Measurements from ENCODE around the gene MALL. TPM values are rescaled to one million over a fixed set of nuclear protein-coding genes. Genes with fewer than 3 reads are reported as not detected.

The MALL gene
- total and polyA plus RNA-seq, 2 of the 8 experiments (the other 6 are each of a cell fraction or from before 2014, with no cell fraction given): 3.9 to 8.0 TPM

- no peak overlapping the region for H3K14ac ChIP-seq (ENCODE audit: insufficient read length)
- no peak overlapping the region; the same call in 1 of the 2 replicates for H3K18ac ChIP-seq (ENCODE audit: extremely low read depth, low read length)
- no peak overlapping the region for H2AK5ac ChIP-seq (ENCODE audit: low read depth, low read length)
- H3K9ac ChIP-seq (replicated peaks in 1 of 4; ENCODE audit: extremely low read depth in 1 of 4, low read depth in 3 of 4, low read length in 3 of 4): no peak overlapping the region
- CTCF ChIA-PET (ENCODE audit: partially characterized antibody): no interaction called here
- H3K4me1 ChIP-seq (replicated peaks in 1 of 4; ENCODE audit: control insufficient read depth in 3 of 4, insufficient read depth in 4 of 4, low read length in 3 of 4): no peaks in the 10 kb centered on the region; a peak in 2 of 7 replicates
- no peaks in the 10 kb centered on the region for H3K79me2 ChIP-seq (ENCODE audit: control insufficient read depth in 1 of 2, insufficient read depth in 2 of 2, low read length in 2 of 2)
- H3K4me2 ChIP-seq (ENCODE audit: insufficient read depth in 1 of 2, low read depth in 2 of 2, low read length in 2 of 2): no peak overlapping the region
- no peaks in the 10 kb centered on the region for H3K27me3 ChIP-seq (replicated peaks in 1 of 4; ENCODE audit: control insufficient read depth in 3 of 4, extremely low read depth in 1 of 4, insufficient read depth in 3 of 4, low read length in 3 of 4)
- no peak overlapping the region for H3K4ac ChIP-seq (replicated peaks; ENCODE audit: insufficient read length, low read depth, low read length)
- H2BK15ac ChIP-seq (ENCODE audit: low read length): no peak overlapping the region
- H3K79me1 ChIP-seq (ENCODE audit: low read depth, low read length): no peaks in the 10 kb centered on the region
- no peak overlapping the region for H2BK120ac ChIP-seq (replicated peaks; ENCODE audit: low read depth, low read length)
- FAIRE-seq (no peak), DNase-seq (ENCODE audit: low read depth in 1 of 2, low spot score in 2 of 2) (peak in 1 of 2 experiments; percentile 27)
- no peak overlapping the region for H4K91ac ChIP-seq (replicated peaks; ENCODE audit: insufficient read length, low read length)
- POLR2A ChIA-PET (ENCODE audit: partially characterized antibody): no interaction called here
- H4K20me1 ChIP-seq (replicated peaks in 1 of 2; ENCODE audit: control insufficient read depth in 1 of 2, insufficient read depth in 2 of 2, low read length in 2 of 2): no peaks in the 10 kb centered on the region
- H3K23me2 ChIP-seq (ENCODE audit: low read depth, low read length): no peaks in the 10 kb centered on the region
- no peak overlapping the region for H4K8ac ChIP-seq (ENCODE audit: extremely low read depth, insufficient read depth, low read length)
- no peak overlapping the region for H3K56ac ChIP-seq (replicated peaks; ENCODE audit: insufficient read length, low read depth, low read length)
- H3K23ac ChIP-seq (ENCODE audit: insufficient read length): no peak overlapping the region
- H2BK5ac ChIP-seq (ENCODE audit: low read depth, low read length): no peak overlapping the region
- no peak overlapping the region for H3K4me3 ChIP-seq (ENCODE audit: extremely low read depth in 1 of 4, insufficient read depth in 2 of 4, low read depth in 3 of 4, low read length in 4 of 4)
- H2AFZ ChIP-seq (ENCODE audit: low read length): peak overlapping the region; percentile 59; the same call in 1 of the 2 replicates
- no peak overlapping the region for H4K5ac ChIP-seq (ENCODE audit: insufficient read length, low read depth, low read length)
- no peak overlapping the region for H3K27ac ChIP-seq (ENCODE audit: low read depth, low read length)
- H3K9me3 ChIP-seq (ENCODE audit: insufficient read depth in 2 of 2, low read depth in 1 of 2, low read length in 1 of 2): peaks cover 0 to 2% of the 10 kb centered on the region in 2 experiments; a peak in 1 of 4 replicates
- H3K36me3 ChIP-seq (ENCODE audit: control insufficient read depth in 2 of 4, insufficient read depth in 4 of 4, low read length in 3 of 4): no peaks in the 10 kb centered on the region
- H2BK12ac ChIP-seq (ENCODE audit: low read depth, low read length): no peak overlapping the region
- no peak overlapping the region for H2BK20ac ChIP-seq (ENCODE audit: low read length)
- 90% methylated on average over 11 of the region's 11 CpGs; no CpG with 5 or more reads in 1 of the 2 experiments for WGBS, 2 experiments (ENCODE audit: extremely low coverage in 1 of 2, insufficient coverage in 1 of 2, insufficient read length in 1 of 2, insufficient replicate concordance in 2 of 2, low coverage in 1 of 2, low lambda C conversion rate in 2 of 2, missing lambda C conversion rate in 1 of 2)
- TF ChIP-seq TAF1 (IDR thresholded peaks at IDR 0.05; ENCODE audit: low read depth, low read length) (no peak), CTCF (IDR thresholded peaks at IDR 0.05; ENCODE audit: control extremely low read depth in 1 of 3, insufficient read depth in 1 of 3, low read depth in 1 of 3, low read length in 3 of 3) (no peak), SIRT6 (IDR thresholded peaks at IDR 0.05; ENCODE audit: low read length) (no peak), RNF2 (IDR thresholded peaks at IDR 0.05; ENCODE audit: borderline replicate concordance, low read depth, low read length, missing control alignments, poor library complexity, severe bottlenecking) (no peak), BRCA1 (IDR thresholded peaks at IDR 0.05; ENCODE audit: low read depth, low read length) (no peak), CHD1 (IDR thresholded peaks at IDR 0.05; ENCODE audit: low read depth, low read length) (no peak), RFX5 (IDR thresholded peaks at IDR 0.05; ENCODE audit: borderline replicate concordance, low read depth, low read length) (no peak), BACH1 (IDR thresholded peaks at IDR 0.05; ENCODE audit: low read length) (no peak), CREB1 (IDR thresholded peaks at IDR 0.05) (no peak), NRF1 (IDR thresholded peaks at IDR 0.05; ENCODE audit: low read depth, low read length) (no peak), JUN (IDR thresholded peaks at IDR 0.05; ENCODE audit: low read depth, low read length) (no peak), SRF (IDR thresholded peaks at IDR 0.05; ENCODE audit: low read depth, low read length) (no peak)
Measured at GRCh38 chr2:110101280-110101844, 14.3 kb downstream of the MALL start.
